ENCODE measurements around the gene BAIAP3. TPM values are rescaled to one million over a fixed set of nuclear protein-coding genes. Genes with fewer than 3 reads are reported as not detected.

The BAIAP3 gene
- total RNA-seq, 1 experiment from 2014 or later = 0.11 TPM

DNA sequence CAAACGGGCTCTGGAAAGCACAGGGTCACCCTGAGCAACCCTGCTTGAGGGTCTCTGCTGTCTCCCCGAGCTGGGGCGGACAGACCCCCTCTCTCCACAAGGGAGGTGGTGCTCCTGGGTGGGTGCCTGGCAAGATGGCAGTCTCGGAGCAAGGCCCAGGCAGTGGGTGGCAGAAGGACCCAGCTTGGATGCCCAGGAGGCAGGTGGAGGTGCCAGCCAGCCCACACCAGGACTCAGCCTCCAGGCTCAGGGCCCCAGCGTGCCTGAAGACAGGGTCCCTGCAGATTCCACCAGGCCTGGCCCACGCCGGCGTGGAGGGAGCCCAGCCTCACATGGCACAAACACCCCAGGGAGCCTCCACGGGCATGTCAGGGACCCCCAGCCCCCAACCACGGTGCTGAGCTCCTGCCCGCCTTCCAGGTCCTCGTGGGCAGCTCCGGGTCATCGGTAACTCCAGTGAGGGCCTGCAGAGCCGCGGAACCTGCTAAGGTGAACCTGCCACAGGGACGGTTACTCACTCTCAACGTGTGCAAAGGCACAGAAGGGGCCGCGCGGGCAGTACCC is 60.2 kb downstream of the BAIAP3 start:
- DNase-seq (ENCODE audit: low read depth) = no peak

GRCh38 chr16:1394367-1394951 is 61.0 kb downstream of the BAIAP3 start:
- DNase-seq (ENCODE audit: low read depth) = no peak

GRCh38 chr16:1395444-1396031 is 62.1 kb downstream of the BAIAP3 start:
- DNase-seq (ENCODE audit: low read depth) = no peak

DNA sequence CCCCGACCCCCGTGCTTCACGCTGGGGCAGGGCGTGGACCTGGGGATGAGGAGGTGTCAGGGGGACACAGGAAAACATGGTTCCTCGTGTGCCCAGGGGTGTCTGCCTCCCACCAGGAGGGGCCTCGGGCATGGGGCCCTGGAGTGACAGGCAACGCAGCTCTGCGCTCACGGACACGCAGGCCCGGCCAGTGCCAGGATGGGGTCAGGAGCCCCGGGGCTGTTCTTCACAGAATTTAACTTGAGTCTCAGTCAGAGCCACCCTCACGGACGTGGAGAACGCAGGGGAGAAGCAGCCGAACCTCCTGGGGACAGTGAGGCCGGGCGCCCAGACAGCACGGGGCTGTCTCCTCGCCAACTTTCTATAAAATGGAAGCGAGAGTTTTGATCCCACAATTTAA is 64.3 kb downstream of the BAIAP3 start:
- no peak for DNase-seq (ENCODE audit: low read depth)

- DNase-seq (ENCODE audit: low read depth) = no peak
These were observed 64.9 kb downstream of the BAIAP3 start for GRCh38 chr16:1398351-1398750.

Other genes starting within 250 kb of the BAIAP3 start
- not detected in 2 replicates for gene C1QTNF8, start 237.4 kb upstream of the BAIAP3 start, total RNA-seq (2014; rRNA removed; shearing (Covaris generic))
- 0.06 and 0.80 TPM in 2 replicates for gene CACNA1H, start 180.5 kb upstream of the BAIAP3 start, total RNA-seq (2014; rRNA removed; shearing (Covaris generic))
- 0.23 TPM in 1 of 2 replicates, not detected in the other for gene TPSG1, start 108.4 kb upstream of the BAIAP3 start, total RNA-seq (2014; rRNA removed; shearing (Covaris generic))
- gene TPSB2, start 103.5 kb upstream of the BAIAP3 start, total RNA-seq (2014; rRNA removed; shearing (Covaris generic)) = not detected in 2 replicates
- gene TPSAB1, start 92.9 kb upstream of the BAIAP3 start, total RNA-seq (2014; rRNA removed; shearing (Covaris generic)) = not detected in 2 replicates
- not detected in 2 replicates for gene TPSD1, start 77.6 kb upstream of the BAIAP3 start, total RNA-seq (2014; rRNA removed; shearing (Covaris generic))
- 37.6 and 69.5 TPM in 2 replicates for gene UBE2I, start 24.0 kb upstream of the BAIAP3 start, total RNA-seq (2014; rRNA removed; shearing (Covaris generic))
- gene TSR3, start 18.2 kb downstream of the BAIAP3 start, total RNA-seq (2014; rRNA removed; shearing (Covaris generic)) = 95.5 and 103 TPM in 2 replicates
- 10.8 and 15.9 TPM in 2 replicates for gene GNPTG, start 18.3 kb downstream of the BAIAP3 start, total RNA-seq (2014; rRNA removed; shearing (Covaris generic))
- 12.1 and 13.7 TPM in 2 replicates for gene UNKL, start 81.1 kb downstream of the BAIAP3 start, total RNA-seq (2014; rRNA removed; shearing (Covaris generic))
- gene UQCC4, start 87.1 kb downstream of the BAIAP3 start, total RNA-seq (2014; rRNA removed; shearing (Covaris generic)) = 21.7 and 25.8 TPM in 2 replicates
- gene PERCC1, start 97.4 kb downstream of the BAIAP3 start, total RNA-seq (2014; rRNA removed; shearing (Covaris generic)) = not detected in 2 replicates
- gene CCDC154, start 110.9 kb downstream of the BAIAP3 start, total RNA-seq (2014; rRNA removed; shearing (Covaris generic)) = not detected in 2 replicates
- gene CLCN7, start 141.4 kb downstream of the BAIAP3 start, total RNA-seq (2014; rRNA removed; shearing (Covaris generic)) = 15.6 and 28.2 TPM in 2 replicates
- gene PTX4, start 155.3 kb downstream of the BAIAP3 start, total RNA-seq (2014; rRNA removed; shearing (Covaris generic)) = not detected in 2 replicates
- gene TELO2, start 159.7 kb downstream of the BAIAP3 start, total RNA-seq (2014; rRNA removed; shearing (Covaris generic)) = 19.9 and 44.0 TPM in 2 replicates
- 1.1 TPM in 1 of 2 replicates, not detected in the other for gene TMEM204, start 200.0 kb downstream of the BAIAP3 start, total RNA-seq (2014; rRNA removed; shearing (Covaris generic))

Data from Daoy (cell line).